NCI-H187 (cell line): ENCODE measurements around the gene OR5J2.
"Not testable (repeated sequence)": the region's sequence is repeated elsewhere in the genome, so short reads cannot be mapped to it uniquely, and the experiment has no call there.

Experiments used
- DNase-seq, 2 experiments: peaks; one replicate each; lab custom pipeline; 2025; lab: John Stamatoyannopoulos, UW

OR5J2 gene

DNA sequence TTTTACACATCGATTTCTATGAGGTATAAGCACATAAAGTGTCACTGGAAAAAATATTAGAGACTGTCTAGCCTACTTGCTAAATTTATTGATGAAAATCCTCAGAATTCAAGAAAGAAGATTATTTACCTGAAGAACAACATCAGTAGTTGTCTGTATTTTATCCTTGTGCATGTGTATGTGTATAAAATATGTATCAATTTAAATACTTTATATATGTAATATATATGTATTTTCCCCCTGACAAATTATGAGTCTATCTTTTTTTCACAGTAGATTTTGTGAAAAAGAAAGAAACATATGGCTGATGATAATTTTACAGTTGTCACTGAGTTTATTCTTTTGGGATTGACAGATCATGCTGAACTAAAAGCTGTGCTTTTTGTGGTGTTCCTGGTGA, at the start of gene OR5J2:
Gene OR5J2 (plus strand): TSS at position 301 of the 400 bp plus-strand sequence. CDS start 0 bp downstream, at position 301.
- no peak for DNase-seq

DNA sequence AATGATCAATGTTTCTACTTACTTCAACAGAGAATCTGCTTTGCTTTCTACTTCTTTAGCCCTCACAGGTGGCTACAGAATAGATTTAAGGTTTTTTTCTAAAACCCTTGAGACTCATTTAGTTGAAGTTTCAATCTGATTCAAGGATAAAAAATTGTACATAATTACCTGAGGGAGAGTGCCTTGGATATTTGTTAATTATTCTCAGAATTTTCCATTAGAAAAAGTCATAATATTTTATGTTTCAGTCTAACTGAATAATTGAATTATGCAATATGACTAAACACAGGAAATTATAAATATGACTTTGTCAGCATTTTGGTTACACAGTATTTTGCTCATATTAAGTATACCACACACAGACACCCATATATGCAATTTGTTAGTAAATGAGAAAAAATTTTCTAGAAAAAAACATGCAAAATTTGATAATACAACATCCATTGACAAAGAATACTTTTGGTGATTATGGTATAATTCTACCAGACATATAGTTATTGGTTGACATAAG, 36.2 kb upstream of the OR5J2 start, which contains the start of gene OR8J3:
Gene OR8J3 (minus strand): TSS at position 51 of the 511 bp plus-strand sequence. CDS start 2,483 bp downstream, outside the sequence.
- DNase-seq = no peak

DNA sequence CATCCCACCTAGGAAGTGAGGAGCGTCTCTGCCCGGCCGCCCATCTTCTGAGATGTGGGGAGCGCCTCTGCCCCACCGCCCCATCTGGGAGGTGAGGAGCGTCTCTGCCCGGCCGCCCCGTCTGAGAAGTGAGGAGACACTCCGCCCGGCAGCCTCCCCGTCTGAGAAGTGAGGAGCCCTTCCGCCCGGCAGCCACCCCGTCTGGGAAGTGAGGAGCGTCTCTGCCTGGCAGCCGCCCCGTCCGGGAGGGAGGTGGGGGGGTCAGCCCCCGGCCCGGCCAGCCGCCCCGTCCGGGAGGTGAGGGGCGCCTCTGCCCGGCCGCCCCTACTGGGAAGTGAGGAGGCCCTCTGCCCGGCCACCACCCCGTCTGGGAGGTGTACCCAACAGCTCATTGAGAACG, 32.7 kb upstream of the OR5J2 start:
- DNase-seq = not testable (repeated sequence)

DNA sequence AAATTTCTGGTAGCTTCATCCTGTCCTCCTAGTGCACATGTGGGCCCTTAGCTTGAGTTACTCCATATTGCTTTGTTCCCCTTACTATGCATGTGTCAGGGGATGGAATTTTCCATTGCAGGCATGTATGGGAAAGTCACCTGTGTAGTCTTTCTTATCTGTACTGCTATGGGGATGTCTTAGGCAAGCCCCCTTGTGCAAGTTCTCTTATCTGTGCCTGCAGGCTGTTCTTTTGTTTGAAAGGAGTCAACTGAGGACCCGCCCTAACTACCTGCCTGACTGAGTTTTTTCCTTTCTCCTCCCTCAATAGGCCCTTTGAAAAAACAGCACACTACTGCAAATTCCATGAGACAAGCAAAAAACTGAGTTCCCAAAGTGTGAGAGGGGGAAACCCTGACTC, 25.0 kb upstream of the OR5J2 start:
- DNase-seq = no peak

DNA sequence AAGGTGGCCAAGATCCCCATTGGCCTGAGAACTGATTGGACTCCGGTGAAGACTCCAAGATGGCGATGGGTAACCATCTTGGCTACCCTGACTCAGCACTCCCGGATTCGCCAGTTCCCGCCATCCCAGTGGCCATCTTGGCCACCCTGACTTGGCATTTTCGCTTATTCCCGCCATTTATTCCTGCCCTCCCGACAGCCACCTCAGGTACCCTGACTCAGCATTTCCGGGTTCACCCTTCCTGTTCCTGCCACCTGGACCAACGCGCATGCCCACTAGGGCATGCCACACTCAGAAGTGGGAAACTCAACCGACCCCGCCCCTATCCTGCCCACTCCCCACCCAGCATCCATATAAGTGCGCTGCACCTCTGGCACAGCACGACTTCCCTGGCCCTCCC, 24.1 kb upstream of the OR5J2 start:
- no peak for DNase-seq

DNA sequence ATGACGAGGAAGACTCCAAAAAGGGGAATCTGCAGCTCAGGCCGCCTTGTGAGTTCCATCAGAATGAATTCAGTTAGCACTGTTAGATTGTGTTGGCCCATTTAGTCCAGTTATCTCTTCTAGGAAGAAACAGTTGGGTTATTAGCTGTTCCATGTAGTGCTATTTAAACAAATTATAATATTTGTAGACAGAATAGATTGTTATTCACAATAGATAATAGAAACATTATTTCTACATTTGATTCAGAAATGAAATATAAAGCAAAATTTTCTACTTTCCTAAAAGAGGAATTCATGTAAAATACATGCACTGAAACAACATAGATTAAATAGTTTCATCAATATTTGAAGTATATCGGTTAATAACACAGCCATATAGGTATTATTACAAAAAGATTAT, 16.2 kb upstream of the OR5J2 start, which contains the start of gene OR8K5:
Gene OR8K5 (minus strand): TSS at position 101 of the 400 bp plus-strand sequence. CDS start 0 bp downstream, at position 101.
- DNase-seq = no peak

DNA sequence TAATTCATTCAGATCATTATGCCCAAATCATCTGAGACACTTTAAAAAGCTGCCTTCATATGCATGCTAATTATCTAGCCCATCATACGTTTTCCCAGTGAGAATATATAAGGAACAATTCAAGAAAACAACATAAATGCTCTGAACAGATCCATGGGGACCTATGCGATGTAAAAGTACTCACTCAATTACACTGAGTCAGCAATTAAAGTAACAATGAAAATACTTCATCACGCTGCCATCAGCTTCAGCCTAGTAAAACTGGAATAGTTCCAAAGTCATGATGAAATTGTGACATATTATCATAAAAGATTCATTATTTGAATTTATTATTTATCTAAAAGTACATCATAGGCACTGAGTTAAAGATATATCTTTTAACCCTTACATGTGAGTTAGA, 12.6 kb upstream of the OR5J2 start:
- no peak for DNase-seq

DNA sequence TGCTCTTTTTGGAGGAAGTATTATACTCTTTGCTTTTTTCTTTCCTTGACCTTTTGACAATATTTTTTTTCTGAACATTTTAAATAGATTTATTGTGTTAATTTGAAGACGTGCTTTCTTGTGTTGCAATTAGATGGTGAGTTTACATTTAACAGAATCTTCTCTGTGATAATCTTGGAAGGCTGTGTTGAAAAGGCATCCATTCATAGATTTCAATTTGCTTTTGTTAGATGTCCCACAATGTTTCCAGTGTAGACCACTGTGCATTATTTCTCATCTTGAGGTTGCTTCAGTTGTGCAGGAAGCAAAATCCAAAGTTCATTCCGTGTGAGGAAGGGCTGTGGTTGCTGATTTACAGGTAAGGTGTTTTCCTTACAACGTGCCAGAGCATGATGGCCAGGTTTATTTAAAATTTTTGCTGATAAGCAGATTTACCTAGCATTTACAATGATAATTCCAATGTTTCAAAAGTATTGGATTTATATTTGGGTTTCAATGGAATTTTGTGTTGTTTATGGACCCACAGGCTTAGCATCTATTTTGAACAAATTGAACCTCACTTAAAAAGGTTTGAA, 4.1 kb upstream of the OR5J2 start:
- DNase-seq = no peak

DNA sequence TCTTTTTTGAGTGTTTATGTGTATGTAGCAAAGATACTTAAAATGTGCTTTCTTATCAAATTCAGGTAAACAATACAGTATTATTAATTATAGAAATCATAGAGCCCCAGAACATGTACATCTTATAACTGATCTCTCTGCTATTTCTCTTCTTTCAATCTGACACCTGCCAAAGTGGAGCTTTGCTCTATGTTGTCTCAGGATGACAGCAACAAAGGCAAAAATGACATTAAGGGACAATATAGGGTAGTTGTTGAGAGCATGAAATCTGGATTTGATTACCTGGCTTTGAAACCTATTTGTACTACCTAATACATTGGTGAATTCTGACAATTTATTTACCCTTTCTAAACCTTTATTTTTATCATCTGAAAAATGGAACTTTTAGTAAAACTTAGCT, 7.0 kb downstream of the OR5J2 start:
- no peak for DNase-seq

DNA sequence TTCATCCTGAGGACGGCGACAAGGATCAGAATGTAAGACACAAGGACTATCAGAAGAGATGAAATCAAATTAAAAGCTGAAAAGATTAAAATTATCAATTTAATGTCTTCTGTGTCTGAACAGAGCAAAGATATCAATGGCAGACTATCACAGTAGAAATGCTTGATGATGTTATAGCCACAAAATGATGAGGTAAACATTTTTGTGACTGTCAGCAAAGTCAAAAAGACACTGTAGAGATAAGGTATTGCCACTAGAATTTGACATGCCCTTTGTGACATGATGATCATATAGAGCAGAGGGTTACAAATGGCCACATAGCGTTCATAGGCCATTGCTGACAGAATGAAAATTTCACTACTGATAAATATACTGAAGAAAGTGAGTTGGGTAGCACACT, 12.2 kb downstream of the OR5J2 start:
- DNase-seq = no peak

DNA sequence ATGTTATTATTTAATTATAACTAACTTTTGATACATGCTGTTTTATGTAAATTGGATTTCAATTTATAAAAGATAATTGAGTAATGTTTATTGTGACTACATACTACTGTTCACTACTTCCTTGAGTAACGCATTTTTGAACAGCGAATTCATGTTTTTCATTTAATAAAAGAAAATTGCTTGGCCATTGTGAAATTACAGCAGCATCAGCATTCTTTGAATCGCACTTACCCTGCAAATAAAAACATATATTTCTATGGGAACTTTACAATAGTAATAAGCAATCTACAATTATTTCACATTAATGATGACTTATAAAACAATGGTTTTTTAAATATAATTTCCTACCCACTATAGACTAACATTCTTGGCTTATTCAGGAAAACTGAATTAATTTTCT, 20.3 kb downstream of the OR5J2 start:
- DNase-seq = no peak

DNA sequence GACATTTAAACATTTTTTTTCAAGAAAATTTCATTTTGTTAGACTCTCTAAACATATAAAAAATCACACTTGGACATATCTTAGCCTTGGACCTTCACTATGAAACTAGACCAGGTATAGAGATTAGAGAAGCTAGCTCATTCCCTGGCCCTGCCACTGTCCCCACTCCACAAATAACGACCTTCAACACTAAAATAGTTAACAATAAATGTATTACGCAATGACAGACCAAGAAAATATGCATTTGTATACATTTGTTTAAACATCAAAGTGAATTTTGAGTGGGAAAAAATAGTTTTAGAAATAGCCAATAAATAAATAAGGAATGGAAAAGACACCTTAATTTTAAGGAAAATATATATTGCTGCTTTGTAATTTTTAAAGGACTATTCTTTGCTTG, 20.9 kb downstream of the OR5J2 start:
- DNase-seq = no peak

DNA sequence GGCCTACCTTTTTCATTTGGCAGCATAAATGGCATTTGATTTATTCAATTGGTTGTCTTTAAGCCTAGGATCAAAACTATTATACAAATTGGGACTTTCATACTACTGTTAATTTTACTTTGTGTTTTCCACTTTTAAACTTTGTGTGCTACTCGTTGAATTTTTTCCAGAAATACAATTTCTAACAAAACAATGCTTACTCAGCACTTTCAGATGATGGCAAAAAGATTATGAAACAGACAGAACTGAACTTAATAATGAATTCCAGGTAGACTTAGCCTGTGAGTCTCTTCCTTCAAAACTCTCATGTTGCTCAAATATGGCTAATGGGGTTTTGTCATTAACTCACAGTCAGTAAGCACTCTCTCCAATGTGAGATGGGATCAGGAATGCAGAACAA, 31.4 kb downstream of the OR5J2 start:
- no peak for DNase-seq

DNA sequence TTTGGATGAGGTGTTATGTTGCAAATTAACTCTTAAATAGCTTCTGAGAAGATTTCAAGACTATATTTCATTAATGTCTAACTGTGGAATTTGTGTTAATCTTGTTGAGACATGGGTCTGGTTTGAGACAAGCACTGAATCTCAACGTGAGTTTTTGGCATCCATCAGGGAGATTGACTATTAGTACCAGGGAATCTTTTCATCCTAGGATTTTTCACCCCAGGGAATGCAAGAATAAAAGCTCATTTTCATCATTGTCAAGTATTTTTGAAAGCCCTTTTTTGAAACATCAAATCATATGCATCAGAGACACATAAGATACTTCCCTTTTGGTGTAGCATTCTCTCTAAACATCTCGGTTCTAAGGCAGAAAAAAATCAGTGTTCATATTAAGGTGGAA, 38.1 kb downstream of the OR5J2 start:
- no peak for DNase-seq

DNA sequence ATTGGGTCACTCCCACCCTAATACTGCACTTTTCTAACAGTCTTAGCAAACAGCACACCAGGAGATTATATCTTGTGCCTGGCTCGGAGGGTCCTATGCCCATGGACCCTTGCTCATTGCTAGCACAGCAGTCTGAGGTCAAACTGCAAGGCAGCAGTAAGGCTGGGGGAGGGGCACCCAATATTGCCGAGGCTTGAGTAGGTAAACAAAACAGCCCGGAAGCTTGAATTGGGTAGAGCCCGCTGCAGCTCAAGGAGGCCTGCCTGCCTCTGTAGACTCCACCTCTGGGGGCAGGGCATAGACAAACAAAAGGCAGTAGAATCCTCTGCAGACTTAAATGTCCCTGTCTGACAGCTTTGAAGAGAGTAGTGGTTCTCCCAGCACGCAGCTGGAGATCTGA, 43.3 kb downstream of the OR5J2 start:
- not testable (repeated sequence) for DNase-seq
